SK-N-SH (cell line): ENCODE measurements around the gene UPK1A. TPM values are rescaled to one million over a fixed set of nuclear protein-coding genes. Genes with fewer than 3 reads are reported as not detected.

Experiments used
- CTCF ChIA-PET: fragments of 300-600, 350-600 bp; formaldehyde crosslinking; extraction: SDS; loops from one replicate; lab custom pipeline; 2021; lab: Yijun Ruan, JAX
- POLR2A ChIA-PET: fragments of 350-600 bp; sonication (Branson Sonifier 250); formaldehyde crosslinking; extraction: SDS; loops from one replicate; lab custom pipeline; 2020; ENCODE audit warnings: antibody characterized with exemption, inconsistent platforms; lab: Yijun Ruan, JAX
- DNase-seq: peaks from one replicate; pipeline ENCODE4 v3.0.0; 2012
- H2AFZ ChIP-seq: fragments of 200-600 bp; sonication (generic); 2 replicates; pipeline ENCODE4 v1.8.1; 2016; ENCODE audit warnings: antibody characterized with exemption, mild to moderate bottlenecking, low read depth
- H3F3A ChIP-seq: fragments of 200-600 bp; sonication (generic); replicated peaks from 2 replicates; pipeline ENCODE3; 2016; ENCODE audit warnings: antibody characterized with exemption, mild to moderate bottlenecking; ENCODE audit not compliant: insufficient read depth
- H3K27ac ChIP-seq, 2 experiments: fragments of 200-500 bp in 1 of 2; fragments of 200-600 bp in 1 of 2; sonication (Bioruptor generic) in 1 of 2; sonication (generic), shearing (Covaris generic) in 1 of 2; 2 replicates each; pipeline versions ENCODE4 v1.5.1 to v1.6.1; 2014 to 2016; ENCODE audit warnings: low read depth in 2 of 2, inconsistent platforms in 1 of 2, low read length in 1 of 2, mild to moderate bottlenecking in 1 of 2, mixed read lengths in 1 of 2
- H3K27me3 ChIP-seq: fragments of 200-600 bp; sonication (generic), shearing (Covaris generic); 2 replicates; pipeline ENCODE4 v1.6.1; 2016; ENCODE audit warnings: mixed run types; ENCODE audit not compliant: insufficient read depth
- H3K36me3 ChIP-seq, 2 experiments: fragments of 200-500 bp in 1 of 2; fragments of 200-600 bp in 1 of 2; sonication (Bioruptor generic) in 1 of 2; sonication (generic) in 1 of 2; replicated peaks in 1 of 2; 2 replicates each; pipeline versions ENCODE3 to v1.5.1; 2014 to 2016; ENCODE audit warnings: low read length in 1 of 2, mild to moderate bottlenecking in 1 of 2; ENCODE audit not compliant: insufficient read depth in 2 of 2, control insufficient read depth in 1 of 2
- H3K4me1 ChIP-seq, 2 experiments: fragments of 200-500 bp in 1 of 2; fragments of 200-600 bp in 1 of 2; sonication (Bioruptor generic) in 1 of 2; sonication (generic), shearing (Covaris generic) in 1 of 2; 2 replicates each; pipeline versions ENCODE4 v1.5.1 to v1.6.1; 2014 to 2016; ENCODE audit warnings: low read depth in 1 of 2, low read length in 1 of 2, mixed run types in 1 of 2; ENCODE audit not compliant: insufficient read depth in 2 of 2, control insufficient read depth in 1 of 2
- H3K4me2 ChIP-seq: fragments of 200-600 bp; sonication (generic), shearing (Covaris generic); 2 replicates; pipeline ENCODE4 v1.6.1; 2017; ENCODE audit warnings: mixed run types
- H3K4me3 ChIP-seq, 2 experiments: fragments of 200-500 bp in 1 of 2; fragments of 200-600 bp in 1 of 2; sonication (Bioruptor generic) in 1 of 2; sonication (generic), shearing (Covaris generic) in 1 of 2; 2 replicates each; pipeline versions ENCODE4 v1.5.1 to v1.8.1; 2014 to 2016; ENCODE audit warnings: low read depth in 2 of 2, inconsistent platforms in 1 of 2, low read length in 1 of 2, mild to moderate bottlenecking in 1 of 2, mixed read lengths in 1 of 2, moderate library complexity in 1 of 2
- H3K79me2 ChIP-seq: fragments of 200-600 bp; sonication (generic); 2 replicates; pipeline ENCODE4 v1.8.1; 2017; ENCODE audit warnings: mild to moderate bottlenecking; ENCODE audit not compliant: insufficient read depth
- H3K9ac ChIP-seq: fragments of 200-600 bp; sonication (generic); 2 replicates; pipeline ENCODE4 v1.6.1; 2017; ENCODE audit warnings: mixed run types
- H3K9me2 ChIP-seq: fragments of 200-600 bp; sonication (generic); 2 replicates; pipeline ENCODE4 v1.6.1; 2017; ENCODE audit warnings: mixed run types
- H3K9me3 ChIP-seq: fragments of 200-600 bp; sonication (generic); 2 replicates; pipeline ENCODE4 v1.6.1; 2017; ENCODE audit warnings: mixed run types, mild to moderate bottlenecking, moderate library complexity
- H4K20me1 ChIP-seq: fragments of 200-600 bp; sonication (generic); 2 replicates; pipeline ENCODE4 v1.6.1; 2017; ENCODE audit warnings: mild to moderate bottlenecking, mixed run types; ENCODE audit not compliant: insufficient read depth
- CHD2 ChIP-seq: fragments of 150-350 bp; IDR thresholded peaks from 2 replicates; pipeline ENCODE4 v1.6.1; 2018; ENCODE audit warnings: low read length; ENCODE audit not compliant: partially characterized antibody
- EP300 ChIP-seq, 2 experiments: IDR thresholded peaks; 2 replicates each; pipeline versions ENCODE4 v1.4.0 to v1.6.1; 2012; ENCODE audit warnings: borderline replicate concordance in 1 of 2, low read depth in 1 of 2, low read length in 1 of 2
- EZH2phosphoT487 ChIP-seq: fragments of 200-600 bp; sonication (generic); IDR thresholded peaks from 2 replicates; pipeline ENCODE4 v1.6.1; 2017; ENCODE audit warnings: low read depth, mixed run types, mild to moderate bottlenecking, antibody characterized with exemption, moderate library complexity, borderline replicate concordance
- FOXJ3 ChIP-seq: sonication (generic); formaldehyde crosslinking; IDR thresholded peaks from 2 replicates; pipeline ENCODE4 v1.5.1; 2020; ENCODE audit warnings: mild to moderate bottlenecking, missing genetic modification reagents
- GABPA ChIP-seq: IDR thresholded peaks from 2 replicates; pipeline ENCODE4 v1.4.0; 2012; ENCODE audit warnings: low read depth, mild to moderate bottlenecking
- JUND ChIP-seq: IDR thresholded peaks from 2 replicates; pipeline ENCODE4 v1.4.0; 2012
- MEF2A ChIP-seq: IDR thresholded peaks from 2 replicates; pipeline ENCODE4 v1.4.0; 2012; ENCODE audit warnings: low read depth, borderline replicate concordance
- MXI1 ChIP-seq: IDR thresholded peaks from 2 replicates; pipeline ENCODE4 v1.6.1; 2012; ENCODE audit warnings: mild to moderate bottlenecking, low read depth, low read length, improper control_type of control experiment
- NFIC ChIP-seq: IDR thresholded peaks from 2 replicates; pipeline ENCODE4 v1.4.0; 2012; ENCODE audit warnings: borderline replicate concordance
- POLR2AphosphoS5 ChIP-seq: IDR thresholded peaks from 2 replicates; pipeline ENCODE4 v1.6.1; 2012; ENCODE audit warnings: low read depth, low read length
- RXRA ChIP-seq: IDR thresholded peaks from 2 replicates; pipeline ENCODE4 v1.4.0; 2012; ENCODE audit warnings: low read depth, mild to moderate bottlenecking, borderline replicate concordance
- SIN3A ChIP-seq: IDR thresholded peaks from 2 replicates; pipeline ENCODE4 v1.6.1; 2012; ENCODE audit warnings: low read depth, mild to moderate bottlenecking, low read length, moderate library complexity, borderline replicate concordance
- TAF1 ChIP-seq: IDR thresholded peaks from 2 replicates; pipeline ENCODE4 v1.6.1; 2012; ENCODE audit warnings: low read depth, mild to moderate bottlenecking, low read length, moderate library complexity, borderline replicate concordance
- TCF12 ChIP-seq: IDR thresholded peaks from 2 replicates; pipeline ENCODE4 v1.4.0; 2012
- TEAD4 ChIP-seq: IDR thresholded peaks from 2 replicates; pipeline ENCODE4 v1.4.0; 2012; ENCODE audit warnings: mild to moderate bottlenecking, borderline replicate concordance; ENCODE audit not compliant: insufficient read depth
- WGBS: methylation state at CpG from one replicate; pipeline ENCODE4 v1.1.6; 2017; ENCODE audit warnings: low lambda C conversion rate; 5-methylcytosine and 5-hydroxymethylcytosine counted together
- polyA plus RNA-seq, 3 experiments: library from polyadenylated mRNA; depleted of rRNA; stranded (reverse); fragments of >200 nt; gene quantifications; 2 replicates each; pipeline ENCODE4 v1.2.3, GENCODE V29; 2012
- TF ChIP-seq, protein P1 (sequence below): IDR thresholded peaks from 2 replicates; pipeline ENCODE4; 2012
- TF ChIP-seq, protein P2 (sequence below): fragments of 150-350 bp; IDR thresholded peaks from 2 replicates; pipeline ENCODE4 v1.6.1; 2017; ENCODE audit warnings: antibody characterized with exemption, low read length, low read depth, borderline replicate concordance
- TF ChIP-seq, protein P3 (sequence below): IDR thresholded peaks from 2 replicates; pipeline ENCODE4 v1.4.0; 2012; ENCODE audit warnings: low read depth, borderline replicate concordance
- TF ChIP-seq, protein P4 (sequence below): fragments of 150-350 bp; IDR thresholded peaks from 2 replicates; pipeline ENCODE4 v1.6.1; 2016; ENCODE audit warnings: mild to moderate bottlenecking, low read depth, low read length

UPK1A gene
- polyA plus RNA-seq, 1 of the 3 experiments (the other 2 are of a cell fraction), result 0.16 TPM

DNA sequence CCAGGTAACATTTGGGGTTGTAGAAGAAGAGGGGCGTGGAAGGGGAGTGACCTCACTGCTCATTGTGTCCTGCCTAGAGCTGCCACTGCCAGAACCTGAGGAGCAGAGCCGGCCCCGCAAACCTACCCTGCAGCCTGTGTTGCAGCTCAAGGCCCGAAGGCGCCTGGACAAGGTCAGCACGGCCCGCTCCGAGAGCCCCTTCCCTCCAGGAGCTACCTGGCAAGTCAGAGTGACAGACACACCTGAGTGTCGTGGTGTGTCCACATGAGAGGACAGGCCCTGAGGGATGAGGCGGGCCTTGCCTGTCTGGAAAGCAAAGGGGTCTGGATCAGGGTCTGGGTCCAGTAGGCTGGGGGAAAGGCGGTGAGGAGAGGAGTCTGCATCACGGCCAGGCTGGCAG is 58.2 kb downstream of the UPK1A start:
- POLR2A ChIA-PET, result no interaction called here
- H3K36me3 ChIP-seq, result peaks cover 24 to 83% of the 10 kb centered on the region in 2 experiments

DNA sequence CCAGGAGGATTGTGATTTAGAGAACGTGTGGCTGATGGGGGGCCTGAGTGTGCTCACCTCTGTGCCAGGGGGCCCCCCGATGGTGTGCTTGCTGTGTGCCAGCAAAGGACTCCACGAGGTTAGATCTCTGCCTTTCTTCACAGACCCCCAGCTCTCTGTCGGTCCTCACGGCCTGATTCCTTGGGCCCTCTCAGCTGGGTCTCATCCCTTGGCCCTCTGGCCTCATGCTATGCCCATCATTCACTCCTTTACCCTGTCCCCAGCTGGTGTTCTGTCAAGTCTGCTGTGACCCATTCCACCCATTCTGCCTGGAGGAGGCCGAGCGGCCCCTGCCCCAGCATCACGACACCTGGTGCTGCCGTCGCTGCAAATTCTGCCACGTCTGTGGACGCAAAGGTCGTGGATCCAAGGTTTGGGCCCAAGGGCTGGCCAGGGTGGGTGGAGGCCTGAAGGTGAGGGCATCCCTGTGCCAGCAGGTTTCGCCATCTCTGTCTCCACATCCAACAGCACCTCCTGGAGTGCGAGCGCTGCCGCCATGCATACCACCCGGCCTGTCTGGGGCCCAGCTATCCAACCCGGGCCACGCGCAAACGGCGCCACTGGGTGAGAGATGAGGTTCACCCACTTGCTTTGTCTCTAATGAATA is 59.0 kb downstream of the UPK1A start:
- Histone ChIP-seq H3K4me2 (no peak overlapping the region), H3K9me3 (no peaks in the 10 kb centered on the region), H3K27ac (no peak overlapping the region), H3K79me2 (peaks cover 5% of the 10 kb centered on the region), H4K20me1 (peaks cover 10% of the 10 kb centered on the region), H3K27me3 (no peaks in the 10 kb centered on the region), H3K4me1 (no peaks in the 10 kb centered on the region), H3K4me3 (no peak overlapping the region), H3K9me2 (no peaks in the 10 kb centered on the region), H3K9ac (no peak overlapping the region), H2AFZ (no peak overlapping the region), H3K36me3 (peaks cover 18 to 85% of the 10 kb centered on the region in 2 experiments), H3F3A (no peaks in the 10 kb centered on the region)
- WGBS, result 96% methylated on average over 18 of the region's 23 CpGs
- CTCF ChIA-PET, result no interaction called here
- POLR2A ChIA-PET, result no interaction called here
- DNase-seq, result no peak
- TF ChIP-seq, protein P1, sequence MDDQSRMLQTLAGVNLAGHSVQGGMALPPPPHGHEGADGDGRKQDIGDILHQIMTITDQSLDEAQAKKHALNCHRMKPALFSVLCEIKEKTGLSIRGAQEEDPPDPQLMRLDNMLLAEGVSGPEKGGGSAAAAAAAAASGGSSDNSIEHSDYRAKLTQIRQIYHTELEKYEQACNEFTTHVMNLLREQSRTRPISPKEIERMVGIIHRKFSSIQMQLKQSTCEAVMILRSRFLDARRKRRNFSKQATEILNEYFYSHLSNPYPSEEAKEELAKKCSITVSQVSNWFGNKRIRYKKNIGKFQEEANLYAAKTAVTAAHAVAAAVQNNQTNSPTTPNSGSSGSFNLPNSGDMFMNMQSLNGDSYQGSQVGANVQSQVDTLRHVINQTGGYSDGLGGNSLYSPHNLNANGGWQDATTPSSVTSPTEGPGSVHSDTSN, result no peak
- no peak for TF ChIP-seq EZH2phosphoT487
- TF ChIP-seq EP300 (IDR thresholded peaks at IDR 0.05; ENCODE audit: borderline replicate concordance in 1 of 2, low read depth in 1 of 2, low read length in 1 of 2), result no peak
- no peak for TF ChIP-seq RXRA
- no peak for TF ChIP-seq JUND
- no peak for TF ChIP-seq GABPA
- no peak for TF ChIP-seq FOXJ3 (CRISPR knock-in tag)
- no peak for TF ChIP-seq TEAD4
- TF ChIP-seq, protein P2, sequence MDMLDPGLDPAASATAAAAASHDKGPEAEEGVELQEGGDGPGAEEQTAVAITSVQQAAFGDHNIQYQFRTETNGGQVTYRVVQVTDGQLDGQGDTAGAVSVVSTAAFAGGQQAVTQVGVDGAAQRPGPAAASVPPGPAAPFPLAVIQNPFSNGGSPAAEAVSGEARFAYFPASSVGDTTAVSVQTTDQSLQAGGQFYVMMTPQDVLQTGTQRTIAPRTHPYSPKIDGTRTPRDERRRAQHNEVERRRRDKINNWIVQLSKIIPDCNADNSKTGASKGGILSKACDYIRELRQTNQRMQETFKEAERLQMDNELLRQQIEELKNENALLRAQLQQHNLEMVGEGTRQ, result no peak
- no peak for TF ChIP-seq CHD2
- TF ChIP-seq TAF1, result no peak
- TF ChIP-seq MEF2A, result no peak

More for the DNA sequence above, 58.2 kb downstream of the UPK1A start:
- Histone ChIP-seq H3K27me3 (no peaks in the 10 kb centered on the region), H3K4me3 (no peak overlapping the region), H3K9me3 (no peaks in the 10 kb centered on the region), H3K79me2 (peaks cover 12% of the 10 kb centered on the region), H2AFZ (no peak overlapping the region), H3F3A (no peaks in the 10 kb centered on the region), H3K9me2 (no peaks in the 10 kb centered on the region), H3K27ac (no peak overlapping the region), H3K4me2 (no peak overlapping the region), H3K9ac (no peak overlapping the region)
- CTCF ChIA-PET, result interaction anchor here (0.5 kb wide), 1 partner anchor 32 kb away, joined by 3 read pairs; no protein-coding TSS in a partner anchor
- no peak for TF ChIP-seq NFIC
- no peak for TF ChIP-seq POLR2AphosphoS5
- TF ChIP-seq MXI1, result no peak
- TF ChIP-seq, protein P2, result no peak
- TF ChIP-seq TAF1, result no peak
- no peak for TF ChIP-seq FOXJ3 (CRISPR knock-in tag)
- TF ChIP-seq, protein P3, sequence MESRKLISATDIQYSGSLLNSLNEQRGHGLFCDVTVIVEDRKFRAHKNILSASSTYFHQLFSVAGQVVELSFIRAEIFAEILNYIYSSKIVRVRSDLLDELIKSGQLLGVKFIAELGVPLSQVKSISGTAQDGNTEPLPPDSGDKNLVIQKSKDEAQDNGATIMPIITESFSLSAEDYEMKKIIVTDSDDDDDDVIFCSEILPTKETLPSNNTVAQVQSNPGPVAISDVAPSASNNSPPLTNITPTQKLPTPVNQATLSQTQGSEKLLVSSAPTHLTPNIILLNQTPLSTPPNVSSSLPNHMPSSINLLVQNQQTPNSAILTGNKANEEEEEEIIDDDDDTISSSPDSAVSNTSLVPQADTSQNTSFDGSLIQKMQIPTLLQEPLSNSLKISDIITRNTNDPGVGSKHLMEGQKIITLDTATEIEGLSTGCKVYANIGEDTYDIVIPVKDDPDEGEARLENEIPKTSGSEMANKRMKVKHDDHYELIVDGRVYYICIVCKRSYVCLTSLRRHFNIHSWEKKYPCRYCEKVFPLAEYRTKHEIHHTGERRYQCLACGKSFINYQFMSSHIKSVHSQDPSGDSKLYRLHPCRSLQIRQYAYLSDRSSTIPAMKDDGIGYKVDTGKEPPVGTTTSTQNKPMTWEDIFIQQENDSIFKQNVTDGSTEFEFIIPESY, result no peak
- TF ChIP-seq SIN3A, result no peak
- TF ChIP-seq MEF2A, result no peak
- no peak for TF ChIP-seq CHD2
- TF ChIP-seq, protein P4, sequence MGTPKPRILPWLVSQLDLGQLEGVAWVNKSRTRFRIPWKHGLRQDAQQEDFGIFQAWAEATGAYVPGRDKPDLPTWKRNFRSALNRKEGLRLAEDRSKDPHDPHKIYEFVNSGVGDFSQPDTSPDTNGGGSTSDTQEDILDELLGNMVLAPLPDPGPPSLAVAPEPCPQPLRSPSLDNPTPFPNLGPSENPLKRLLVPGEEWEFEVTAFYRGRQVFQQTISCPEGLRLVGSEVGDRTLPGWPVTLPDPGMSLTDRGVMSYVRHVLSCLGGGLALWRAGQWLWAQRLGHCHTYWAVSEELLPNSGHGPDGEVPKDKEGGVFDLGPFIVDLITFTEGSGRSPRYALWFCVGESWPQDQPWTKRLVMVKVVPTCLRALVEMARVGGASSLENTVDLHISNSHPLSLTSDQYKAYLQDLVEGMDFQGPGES, result no peak
- no peak for TF ChIP-seq RXRA
- no peak for TF ChIP-seq TCF12
- no peak for TF ChIP-seq EZH2phosphoT487
- TF ChIP-seq, all 33 proteins: peak for 0
- Histone ChIP-seq H3K4me1 (no peaks in the 10 kb centered on the region; a peak in 1 of 4 replicates), H4K20me1 (peaks cover 17% of the 10 kb centered on the region)
- no peak for DNase-seq
- WGBS, result 94% methylated on average over 6 of the region's 12 CpGs
